Activated CD8-positive, alpha-beta memory T cell treated with anti-CD3 and anti-CD28 coated beads for 36 hours (primary cell): Measurements from ENCODE around the gene CYSLTR2. TPM values are rescaled to one million over a fixed set of nuclear protein-coding genes. Genes with fewer than 3 reads are reported as not detected.

ENCODE experiments used
- CTCF ChIA-PET: fragments of 350-600 bp; sonication (Branson Sonifier 250); formaldehyde crosslinking; loops from one replicate; lab custom pipeline; 2021; ENCODE audit warnings: antibody characterized with exemption; lab: Charles Lee
- POLR2A ChIA-PET: fragments of 350-600 bp; sonication (Branson Sonifier 250); formaldehyde crosslinking; loops from one replicate; lab custom pipeline; 2021; ENCODE audit warnings: antibody characterized with exemption; lab: Charles Lee
- total RNA-seq, 2 experiments: library from RNA; stranded (reverse); gene quantifications; one replicate each; pipeline ENCODE4 v1.2.3, GENCODE V29; 2021

CYSLTR2 gene, protein sequence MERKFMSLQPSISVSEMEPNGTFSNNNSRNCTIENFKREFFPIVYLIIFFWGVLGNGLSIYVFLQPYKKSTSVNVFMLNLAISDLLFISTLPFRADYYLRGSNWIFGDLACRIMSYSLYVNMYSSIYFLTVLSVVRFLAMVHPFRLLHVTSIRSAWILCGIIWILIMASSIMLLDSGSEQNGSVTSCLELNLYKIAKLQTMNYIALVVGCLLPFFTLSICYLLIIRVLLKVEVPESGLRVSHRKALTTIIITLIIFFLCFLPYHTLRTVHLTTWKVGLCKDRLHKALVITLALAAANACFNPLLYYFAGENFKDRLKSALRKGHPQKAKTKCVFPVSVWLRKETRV
- 1 to 10 TPM; 1.1 to 1.2 TPM for total RNA-seq

DNA sequence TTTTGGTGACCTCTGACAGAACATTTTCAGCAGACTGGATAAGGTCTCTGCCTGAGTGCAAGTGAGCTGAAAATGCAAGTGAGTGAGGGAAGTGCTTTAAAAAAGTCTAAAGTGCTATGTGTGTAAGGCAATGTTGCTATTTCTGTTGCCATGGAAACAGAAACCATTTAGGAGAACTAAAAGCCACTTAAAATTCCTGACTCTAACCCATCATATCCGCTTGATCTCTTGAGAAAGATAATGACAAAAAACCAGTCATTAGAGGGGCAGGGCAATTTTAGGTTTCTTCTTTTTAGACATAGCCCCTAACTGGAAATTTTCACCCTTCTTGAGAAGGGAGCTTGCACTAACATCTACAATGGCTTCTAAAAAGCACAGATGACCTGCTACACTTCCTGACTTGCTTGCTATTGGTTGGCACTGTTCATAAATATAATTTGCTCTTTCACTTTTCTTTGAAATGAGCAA, at the start of gene CYSLTR2:
CYSLTR2 (plus strand) TSS at position 458 of the 468 bp plus-strand sequence. CDS start 52,889 bp downstream, outside the sequence.
- POLR2A ChIA-PET, result no interaction called here
- CTCF ChIA-PET, result no interaction called here

DNA sequence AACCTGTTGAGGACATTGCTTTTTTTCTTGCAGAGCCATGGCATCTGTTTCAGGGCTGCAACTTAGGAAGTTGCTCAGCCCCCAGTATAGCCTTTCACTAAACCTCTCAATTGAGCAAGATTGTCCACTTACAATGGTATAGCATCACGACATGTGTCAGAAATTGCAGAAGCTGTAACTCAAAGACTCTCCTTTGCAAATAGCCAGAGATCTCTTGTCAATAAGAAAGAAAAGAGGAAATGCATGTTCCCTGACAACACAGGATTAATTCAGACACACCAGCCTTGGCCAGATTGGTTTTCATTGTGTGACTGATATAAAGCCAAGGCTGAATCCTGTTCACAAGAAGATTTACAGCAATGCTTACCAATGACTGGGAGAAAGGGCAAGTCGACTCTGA, 38.7 kb upstream of the CYSLTR2 start:
- CTCF ChIA-PET, result interaction anchor here (0.8 kb wide), 1 partner anchor 144 kb away, joined by 3 read pairs; no protein-coding TSS in a partner anchor
- POLR2A ChIA-PET, result no interaction called here

DNA sequence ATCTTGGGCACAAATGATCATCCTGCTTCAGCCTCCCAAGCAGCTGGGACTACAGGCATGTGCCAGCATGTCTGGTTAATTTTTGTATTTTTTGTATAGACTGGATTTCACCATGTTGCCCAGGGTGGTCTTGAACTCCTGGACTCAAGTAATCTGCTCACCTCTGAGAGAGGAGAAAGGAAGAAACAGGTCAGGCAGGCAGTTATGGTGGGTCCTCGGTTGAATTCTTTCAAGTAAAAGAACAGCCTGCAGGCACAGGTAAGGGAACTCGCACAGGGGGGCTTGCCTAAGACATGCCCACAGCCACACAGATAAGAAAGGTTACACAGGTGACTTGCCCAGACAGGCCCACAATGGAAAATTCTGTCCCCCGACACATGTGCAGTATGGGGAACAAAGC, 34.8 kb upstream of the CYSLTR2 start:
- POLR2A ChIA-PET, result no interaction called here
- CTCF ChIA-PET, result no interaction called here

DNA sequence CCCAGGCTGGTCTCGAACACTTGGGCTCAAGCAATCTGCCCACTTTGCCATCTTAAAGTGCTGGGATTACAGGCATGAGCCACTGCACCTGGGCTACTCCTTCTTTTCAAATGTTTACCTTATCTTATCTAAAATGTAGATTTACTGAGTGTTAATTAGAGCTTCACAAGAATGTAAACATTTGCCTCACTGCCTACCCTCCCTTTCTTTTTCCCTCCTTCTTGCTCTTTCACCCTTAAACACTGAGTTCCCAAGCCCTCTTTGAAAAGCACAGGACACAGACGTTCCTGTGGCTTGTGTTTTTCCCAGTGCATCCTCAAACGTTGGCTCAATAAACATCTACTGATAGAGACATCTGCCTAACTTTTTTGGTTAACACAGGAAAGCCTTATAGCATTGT, 32.7 kb upstream of the CYSLTR2 start:
- POLR2A ChIA-PET, result no interaction called here

DNA sequence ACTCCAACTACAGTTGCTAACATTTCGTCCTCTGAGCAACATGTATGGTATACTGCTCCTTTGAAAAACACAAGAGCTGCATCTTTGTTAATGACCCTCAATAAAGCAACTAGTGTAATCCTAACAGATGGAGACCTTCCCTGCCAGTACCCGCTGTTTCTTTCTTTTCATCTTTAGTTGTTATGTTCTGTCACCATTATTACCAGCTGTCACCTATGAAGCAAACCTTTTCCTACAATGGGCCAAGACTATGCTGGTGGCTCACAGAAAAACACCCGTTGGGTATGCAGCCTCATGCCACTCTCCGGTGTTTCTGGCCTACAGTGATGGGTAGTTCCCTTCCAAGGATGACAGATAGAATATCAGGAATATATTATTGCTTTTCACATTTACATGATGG, 29.7 kb upstream of the CYSLTR2 start:
- CTCF ChIA-PET, result no interaction called here
- POLR2A ChIA-PET, result no interaction called here

More for the DNA sequence above, 32.7 kb upstream of the CYSLTR2 start:
- CTCF ChIA-PET, result no interaction called here

DNA sequence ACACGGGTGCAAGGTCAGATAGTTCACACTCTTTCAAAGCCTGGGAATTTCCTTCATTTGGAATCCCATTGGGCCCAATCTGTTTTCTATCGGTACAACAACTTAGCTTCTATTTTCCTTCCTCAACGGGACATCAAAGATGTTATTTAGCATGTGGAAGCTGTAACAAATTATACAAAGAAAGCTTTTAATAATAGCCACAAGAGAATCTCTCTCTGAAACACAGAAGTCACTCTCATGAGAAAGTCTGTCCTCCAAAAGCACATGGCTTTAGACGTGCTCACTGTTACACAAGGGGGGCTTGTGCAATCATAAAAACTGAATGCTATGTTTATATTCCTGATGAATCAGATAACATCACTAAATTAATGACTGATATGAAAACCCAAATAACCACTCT, 28.9 kb upstream of the CYSLTR2 start:
- CTCF ChIA-PET, result interaction anchor here (0.5 to 1.0 kb wide), 2 partner anchors 9 to 10 kb away, joined by 3 read pairs; no protein-coding TSS in a partner anchor
- POLR2A ChIA-PET, result no interaction called here

DNA sequence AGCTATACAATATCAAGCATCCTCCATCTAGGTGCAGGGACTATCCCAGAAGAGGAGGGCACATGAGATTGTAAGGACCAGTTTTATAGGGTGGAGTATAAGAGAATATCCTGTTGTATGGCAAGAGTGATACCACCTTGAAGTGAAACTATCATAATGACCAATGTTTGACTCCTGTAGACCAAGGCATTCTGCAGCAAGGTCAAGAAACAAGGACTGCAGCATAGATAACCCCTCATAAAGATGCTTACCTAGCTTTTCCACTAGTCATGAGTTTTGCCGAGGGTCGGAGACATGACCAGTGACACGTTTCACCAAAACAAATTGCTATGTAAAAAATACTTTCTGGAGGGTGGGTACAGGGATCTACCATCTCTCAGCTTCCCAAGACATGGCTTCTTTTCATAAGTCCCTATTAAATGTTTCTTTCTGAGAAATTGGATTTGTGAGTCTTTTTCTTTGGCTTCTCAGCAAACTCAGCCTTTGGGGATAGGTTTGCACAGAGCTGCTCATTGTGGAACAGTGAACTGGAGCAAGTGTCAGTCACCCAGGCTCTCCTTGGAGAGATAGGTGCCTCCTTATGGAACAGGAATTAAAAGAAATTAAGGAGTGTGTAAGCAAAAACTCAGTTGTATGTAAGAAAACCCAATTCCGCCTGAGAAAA, 28.2 kb upstream of the CYSLTR2 start:
- ChIA-PET POLR2A (no interaction called here), CTCF (interaction anchor here (1.0 kb wide), 1 partner anchor 10 kb away, joined by 3 read pairs; no protein-coding TSS in a partner anchor)

DNA sequence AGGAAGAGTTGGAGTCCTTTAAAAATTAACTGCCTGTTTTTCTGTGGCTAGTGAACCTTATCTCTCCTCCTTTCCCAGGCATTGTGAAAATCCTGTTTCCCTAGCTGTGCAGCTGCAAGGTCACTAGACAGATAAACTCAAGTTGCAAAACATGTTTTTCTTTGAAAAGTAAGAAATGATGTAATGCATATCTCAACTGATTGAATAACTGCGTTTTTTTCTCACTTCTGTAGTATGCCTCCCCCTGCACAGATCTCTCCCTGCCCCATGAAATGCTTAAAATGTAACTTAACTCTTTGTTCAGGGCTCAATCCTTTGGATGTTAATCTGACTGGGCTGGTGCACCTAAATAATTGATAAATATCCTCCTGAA, 27.7 kb upstream of the CYSLTR2 start:
- CTCF ChIA-PET, result no interaction called here
- POLR2A ChIA-PET, result no interaction called here

DNA sequence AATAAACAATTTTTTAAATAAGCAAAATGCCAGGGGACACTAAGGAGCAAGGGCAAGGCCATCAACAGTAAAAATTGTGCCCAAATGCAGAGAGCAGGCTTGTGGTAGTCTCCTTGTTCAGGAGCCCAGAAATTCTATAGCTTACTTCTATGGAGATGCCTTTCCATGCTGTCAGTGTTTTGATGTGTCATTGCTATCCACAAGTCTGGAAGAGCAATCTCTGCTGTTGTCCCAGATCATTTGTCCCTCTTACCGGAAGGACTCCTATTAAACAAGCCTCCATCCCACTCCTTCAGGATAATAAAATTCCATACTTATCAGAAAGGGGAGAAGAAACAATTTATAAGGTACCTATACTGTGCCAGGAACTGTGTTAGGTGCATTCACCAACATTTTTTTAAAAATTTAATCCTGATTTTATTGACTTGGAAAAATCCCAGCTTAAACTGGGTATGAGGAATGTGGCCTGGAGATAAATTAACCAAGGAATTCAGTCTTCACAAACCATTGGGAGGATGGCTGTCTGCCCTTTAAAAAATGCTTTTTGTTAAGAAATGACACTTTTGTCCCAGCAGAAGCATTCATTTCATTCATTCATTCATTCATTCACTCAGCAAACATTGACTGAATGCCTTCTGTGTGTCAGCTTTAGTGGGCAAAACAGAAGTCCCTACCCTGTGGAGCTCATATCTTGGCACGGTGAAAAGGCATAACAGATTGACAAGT, 26.8 kb upstream of the CYSLTR2 start:
- ChIA-PET POLR2A (no interaction called here), CTCF (no interaction called here)

DNA sequence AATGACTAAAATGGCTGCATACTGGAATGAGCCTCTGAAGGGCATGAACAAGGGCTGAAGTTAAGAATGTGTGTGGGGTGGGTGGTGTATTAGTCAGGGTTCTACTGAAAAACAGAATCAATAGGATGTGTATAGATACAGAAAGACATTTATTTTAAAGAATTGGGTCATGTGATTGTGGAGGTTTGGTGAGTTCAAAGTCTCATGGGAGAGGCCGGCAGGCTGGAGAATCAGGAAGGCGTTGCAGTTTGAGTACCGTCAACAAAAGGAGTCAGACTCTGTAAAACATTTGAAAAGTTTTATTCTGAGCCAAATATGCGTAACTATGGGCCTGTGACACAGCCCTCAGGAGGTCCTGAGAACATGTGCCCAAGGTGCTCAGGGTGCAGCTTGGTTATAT, 24.5 kb upstream of the CYSLTR2 start:
- ChIA-PET CTCF (no interaction called here), POLR2A (no interaction called here)

DNA sequence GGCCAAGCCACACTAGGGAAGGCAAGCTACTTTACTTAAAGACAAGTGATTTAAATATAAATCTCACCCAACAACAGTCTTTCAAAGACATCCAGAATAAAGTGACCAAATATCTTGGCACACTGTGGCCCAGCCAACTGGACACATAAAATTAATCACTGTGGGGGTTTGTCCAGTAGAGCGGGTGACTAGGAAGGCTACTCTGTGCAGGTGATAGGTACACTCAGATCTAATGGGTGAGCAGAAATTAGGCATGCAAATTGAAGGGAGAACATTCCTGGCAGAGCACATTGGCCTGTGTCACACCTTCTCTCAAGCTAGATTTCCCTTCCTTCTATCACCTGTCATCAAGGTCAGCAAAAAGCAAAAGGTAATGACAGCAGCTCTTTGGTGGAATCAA, 23.4 kb upstream of the CYSLTR2 start:
- ChIA-PET CTCF (no interaction called here), POLR2A (no interaction called here)

DNA sequence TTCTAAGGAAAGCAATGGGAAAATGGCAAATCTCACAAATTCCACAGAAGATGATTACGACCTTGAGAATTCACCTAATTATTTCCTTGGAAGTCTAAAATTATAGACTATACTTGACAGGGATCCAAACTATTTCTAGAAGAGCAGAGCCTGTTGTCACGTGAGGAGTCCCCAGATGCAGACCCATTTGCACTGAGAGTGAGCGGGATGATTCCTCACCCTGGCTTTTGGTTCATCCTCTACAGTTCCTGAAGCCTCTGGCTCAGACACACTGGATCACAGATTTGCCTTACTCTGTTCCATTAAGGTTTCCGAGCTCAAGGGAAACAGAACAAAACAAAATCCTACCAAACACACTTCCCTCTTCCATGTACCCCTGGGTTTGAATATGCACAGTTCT, 23.0 kb upstream of the CYSLTR2 start:
- POLR2A ChIA-PET, result no interaction called here
- CTCF ChIA-PET, result no interaction called here

DNA sequence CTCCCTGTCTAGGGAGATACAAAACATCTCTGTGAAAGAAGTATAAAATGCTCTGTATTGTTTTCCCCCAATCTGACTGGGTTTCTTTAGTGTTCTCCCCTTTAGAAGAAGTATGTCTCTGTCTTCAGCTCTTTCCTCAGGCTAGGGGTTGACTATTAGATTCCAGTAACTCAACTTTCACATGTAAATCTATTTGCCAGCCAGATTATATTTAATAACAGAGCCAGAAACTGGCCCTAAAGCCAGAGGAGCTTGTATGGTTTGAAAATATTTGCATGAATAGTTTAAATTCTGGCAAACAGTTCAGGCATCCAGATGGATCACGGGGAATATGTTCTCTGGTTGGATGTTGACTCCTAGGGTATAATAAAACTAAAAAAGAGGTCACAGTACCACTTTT, 22.3 kb upstream of the CYSLTR2 start:
- ChIA-PET CTCF (no interaction called here), POLR2A (no interaction called here)

DNA sequence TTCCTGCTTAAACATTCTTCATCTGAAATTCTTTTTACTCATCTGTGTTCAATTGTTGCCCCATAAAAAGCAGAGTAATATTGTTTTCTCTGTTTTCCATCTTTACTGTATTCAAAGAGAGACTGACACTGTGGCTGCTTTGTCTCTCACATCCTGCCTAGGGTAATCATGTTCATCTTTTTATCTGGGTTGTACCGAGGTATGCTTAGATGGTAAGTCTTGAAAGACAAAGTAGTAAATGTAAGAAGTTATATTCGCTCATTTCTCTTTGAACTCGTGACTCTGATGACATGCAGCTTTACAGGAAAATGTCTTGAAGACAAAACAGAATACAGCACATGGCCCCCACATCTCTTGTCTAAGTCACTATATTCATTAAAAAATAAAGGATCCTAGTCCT, 20.0 kb upstream of the CYSLTR2 start:
- CTCF ChIA-PET, result no interaction called here
- POLR2A ChIA-PET, result no interaction called here

DNA sequence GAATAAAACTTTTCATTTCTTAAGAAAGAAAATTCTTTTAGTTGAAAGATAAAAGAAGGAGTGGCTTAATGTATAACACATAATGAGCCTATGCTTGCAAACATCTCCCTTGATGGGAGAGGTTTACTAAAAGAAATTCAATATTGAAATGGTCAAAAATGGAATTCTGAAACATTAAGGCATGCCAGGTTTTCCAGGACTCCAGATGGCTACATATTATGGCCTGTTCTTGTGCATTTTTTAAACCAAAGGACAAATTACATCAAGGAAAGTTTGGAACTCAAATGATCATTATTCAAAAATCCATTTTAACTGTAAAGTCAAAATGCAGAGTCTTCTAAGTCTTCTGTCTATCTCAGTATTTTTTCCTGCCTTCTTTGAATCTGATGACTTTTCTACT, 19.1 kb upstream of the CYSLTR2 start:
- ChIA-PET CTCF (interaction anchor here (0.7 kb wide), 1 partner anchor 10 kb away, joined by 3 read pairs; no protein-coding TSS in a partner anchor), POLR2A (no interaction called here)

DNA sequence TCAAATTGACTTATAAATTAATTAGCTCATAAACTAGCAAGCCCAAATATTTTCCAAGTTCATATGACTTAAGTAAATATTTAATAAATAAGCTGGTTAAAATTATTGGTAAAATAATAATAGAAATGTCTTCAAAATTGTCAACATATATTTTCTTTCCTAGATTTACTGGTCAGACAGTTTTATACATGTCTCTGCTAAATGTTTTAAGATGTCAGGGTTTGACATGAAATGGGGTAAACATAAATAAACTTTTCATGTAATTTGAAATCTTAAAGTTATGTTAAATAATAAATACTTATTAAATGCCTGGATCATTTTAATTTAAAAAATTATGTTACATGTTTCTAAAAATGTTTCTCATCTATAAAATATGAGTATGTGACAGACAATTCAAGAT, 18.3 kb upstream of the CYSLTR2 start:
- CTCF ChIA-PET, result no interaction called here
- POLR2A ChIA-PET, result no interaction called here

DNA sequence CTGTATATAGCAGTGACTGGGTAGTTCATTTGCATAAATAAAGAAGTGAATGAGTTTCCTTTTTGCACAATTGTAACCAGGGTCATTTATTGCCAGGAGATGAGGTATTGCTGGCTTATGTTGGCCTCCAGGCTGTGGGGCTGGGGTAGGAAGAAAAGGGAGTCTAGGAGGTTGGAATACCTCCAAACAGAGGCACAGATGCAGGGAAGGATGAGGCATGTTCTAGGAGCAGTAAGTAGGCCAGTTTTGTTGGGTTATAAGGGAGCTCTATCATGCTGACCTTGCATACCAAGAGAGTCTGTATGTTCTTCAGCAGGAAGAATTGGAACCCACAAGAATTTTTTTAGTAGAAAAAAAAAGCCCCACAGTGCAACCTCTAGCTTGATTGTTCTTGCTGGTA, 17.2 kb upstream of the CYSLTR2 start:
- POLR2A ChIA-PET, result no interaction called here
- CTCF ChIA-PET, result no interaction called here

DNA sequence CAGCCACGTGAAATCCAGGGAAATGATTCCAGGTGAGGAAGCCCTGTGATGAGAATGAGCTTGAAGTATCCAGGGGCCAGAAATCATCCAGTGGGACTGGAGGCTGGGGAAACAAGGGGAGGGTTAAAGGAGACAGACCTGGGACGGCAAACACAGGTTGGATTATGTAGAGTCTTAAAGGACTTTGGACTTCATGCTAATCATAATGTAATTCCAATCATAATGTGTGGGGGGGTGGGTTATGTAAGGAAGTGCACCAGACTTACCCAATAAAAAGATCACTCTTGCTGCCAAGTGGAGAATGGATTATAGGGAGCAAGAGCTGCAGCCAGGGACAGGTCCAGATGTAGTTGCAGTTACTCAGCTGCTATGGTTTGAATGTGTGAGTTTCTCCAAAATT, 16.1 kb upstream of the CYSLTR2 start:
- ChIA-PET POLR2A (no interaction called here), CTCF (interaction anchor here (0.7 kb wide), 1 partner anchor 30 kb away, joined by 3 read pairs; no protein-coding TSS in a partner anchor)

DNA sequence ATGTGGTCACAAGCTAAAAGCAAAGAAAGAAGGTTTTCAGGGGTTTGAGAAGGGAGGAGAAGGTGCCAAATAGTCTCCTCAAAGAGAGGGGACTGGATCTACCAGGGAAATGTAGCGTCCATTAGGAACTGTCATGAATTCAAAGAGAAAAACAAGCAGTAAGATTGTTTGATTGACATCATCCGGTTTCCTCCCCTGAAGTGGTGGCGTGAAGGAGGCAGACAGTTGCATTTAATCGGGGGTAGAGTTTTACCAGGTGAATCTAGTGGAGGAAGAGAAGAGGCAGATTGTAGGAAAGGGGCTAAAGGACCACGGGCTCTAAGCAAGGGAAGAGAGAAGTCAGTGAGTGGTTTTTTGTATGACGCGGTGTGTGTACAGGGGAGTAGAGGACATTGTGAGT, 13.0 kb upstream of the CYSLTR2 start:
- ChIA-PET POLR2A (no interaction called here), CTCF (no interaction called here)

DNA sequence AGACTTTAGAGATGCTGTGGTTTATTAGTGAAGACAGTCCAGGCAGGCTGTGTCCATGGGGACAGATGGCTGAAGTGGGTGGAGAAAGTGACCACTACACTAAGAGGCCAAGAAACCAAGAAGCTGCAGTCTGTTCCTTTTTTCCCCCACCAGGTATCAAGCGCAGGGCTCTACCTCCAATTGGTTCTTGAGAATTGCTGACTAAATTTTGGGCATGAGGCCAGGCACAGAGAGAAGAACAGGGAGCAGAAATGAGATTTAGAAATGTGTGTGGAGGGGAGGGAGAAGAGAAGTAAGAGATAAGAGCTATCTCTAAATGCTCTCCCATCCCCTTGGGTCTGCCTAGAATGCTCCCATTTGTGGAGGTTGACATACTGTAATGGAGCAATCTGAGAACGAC, 12.3 kb upstream of the CYSLTR2 start:
- CTCF ChIA-PET, result no interaction called here
- POLR2A ChIA-PET, result no interaction called here
